DMS 273 treated with DMSO at 0.1 percent for 48 hours (cell line): ENCODE data around the gene B9D2.
A peak's percentile ranks its signal among the peaks of the same experiment; 100 is the strongest.

Experiments
- DNase-seq: peaks from one replicate; lab custom pipeline; 2025; lab: John Stamatoyannopoulos, UW

The B9D2 gene

DNA sequence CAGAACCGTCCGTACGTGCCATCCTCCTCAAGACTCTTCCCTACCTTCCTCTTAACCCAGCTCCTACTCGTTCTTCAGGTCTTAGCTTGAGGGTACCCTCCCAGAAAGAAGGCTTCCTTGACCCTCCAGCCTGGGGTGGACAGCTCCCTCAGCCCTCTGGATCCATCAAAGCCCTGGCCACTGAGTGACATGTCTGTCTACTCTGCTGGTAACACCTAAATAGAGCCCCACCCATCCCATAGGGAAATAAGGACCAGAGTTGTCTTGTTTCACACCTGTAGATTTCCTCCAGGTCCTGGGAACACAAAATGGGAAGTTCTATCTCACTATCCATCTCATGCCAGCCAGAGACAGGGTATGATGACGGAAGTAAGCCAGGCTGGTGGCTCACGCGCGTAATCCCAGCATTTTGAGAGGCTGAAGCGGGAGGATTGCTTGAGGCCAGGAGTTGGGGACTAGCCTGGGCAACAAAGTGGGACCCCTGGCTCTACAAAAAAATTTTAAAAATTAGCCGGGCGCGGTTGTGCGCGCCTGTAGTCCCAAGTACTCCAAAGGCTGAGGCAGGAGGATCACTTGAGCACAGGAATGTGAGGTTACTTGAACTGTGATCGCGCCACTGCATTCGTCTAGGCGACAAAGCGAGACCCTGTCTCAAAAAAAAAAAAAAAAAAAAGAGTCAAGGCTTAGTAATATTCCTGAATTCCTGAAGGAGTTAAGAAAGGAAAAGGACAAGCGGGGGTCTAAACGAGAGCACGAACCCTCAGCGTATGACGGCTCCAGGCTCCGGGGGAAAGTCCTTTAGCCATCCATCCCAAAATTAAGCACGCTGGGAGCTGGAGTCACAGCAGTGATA is 54.5 kb downstream of the B9D2 start:
- no peak for DNase-seq

DNA sequence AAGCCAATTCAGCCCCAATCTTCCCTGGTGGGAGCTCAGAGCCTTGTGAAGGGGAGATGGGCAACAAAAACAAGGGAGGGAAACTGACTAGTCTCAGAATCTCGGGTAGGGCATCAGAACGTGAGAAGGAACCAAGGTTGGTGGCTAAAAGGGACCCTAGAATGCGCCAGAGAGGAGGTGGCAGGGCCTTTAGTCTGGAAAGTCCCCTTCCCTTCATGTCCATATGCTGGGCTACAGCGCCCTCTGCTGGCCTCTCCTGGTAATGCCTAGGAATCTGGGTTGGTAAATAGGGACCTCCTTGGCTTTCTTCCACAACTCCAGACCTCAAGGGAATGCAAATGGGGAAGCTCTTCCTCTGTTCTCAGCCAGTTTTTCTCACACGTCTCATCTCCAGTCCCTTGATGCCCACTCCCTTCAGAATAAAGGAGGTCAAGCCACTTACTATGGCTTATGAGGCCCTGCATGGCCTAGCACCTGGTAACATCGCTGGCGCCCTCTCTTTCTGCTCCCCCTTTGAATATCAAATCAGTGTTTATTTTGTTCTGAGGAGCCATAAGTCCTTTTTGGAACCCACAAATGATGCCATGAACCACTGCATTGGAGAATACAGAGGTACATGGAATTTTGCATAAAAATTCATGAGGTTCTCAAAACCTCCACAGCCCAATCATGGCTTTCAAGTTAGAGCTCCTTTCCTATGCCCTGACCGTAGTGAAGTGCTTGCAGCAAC is 55.3 kb downstream of the B9D2 start:
- DNase-seq = peak; percentile 45

DNA sequence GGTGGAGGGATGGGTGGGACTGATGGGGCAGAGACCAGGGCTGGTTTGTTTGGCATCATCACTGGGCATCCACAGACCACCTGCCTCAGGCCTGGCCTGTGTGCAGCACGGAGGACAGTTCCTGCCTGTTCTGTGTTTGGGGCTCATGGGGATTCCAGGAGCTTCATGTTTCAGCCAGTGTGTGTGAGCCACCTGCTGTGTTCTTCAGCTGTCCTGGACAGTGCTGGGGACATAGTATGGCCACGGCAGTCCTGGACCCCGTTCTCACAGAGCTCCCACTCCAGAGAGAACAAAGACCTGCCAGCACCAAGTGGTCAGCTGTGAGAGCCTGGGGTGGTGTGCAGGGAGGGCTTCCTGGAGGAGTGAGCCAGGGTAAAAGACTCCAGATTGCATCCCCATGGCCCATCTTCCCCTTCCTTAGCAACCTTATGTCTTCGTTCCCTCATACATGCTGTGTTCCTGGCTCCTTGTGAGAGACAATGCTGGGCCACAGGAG is 55.9 kb downstream of the B9D2 start:
- no peak for DNase-seq

DNA sequence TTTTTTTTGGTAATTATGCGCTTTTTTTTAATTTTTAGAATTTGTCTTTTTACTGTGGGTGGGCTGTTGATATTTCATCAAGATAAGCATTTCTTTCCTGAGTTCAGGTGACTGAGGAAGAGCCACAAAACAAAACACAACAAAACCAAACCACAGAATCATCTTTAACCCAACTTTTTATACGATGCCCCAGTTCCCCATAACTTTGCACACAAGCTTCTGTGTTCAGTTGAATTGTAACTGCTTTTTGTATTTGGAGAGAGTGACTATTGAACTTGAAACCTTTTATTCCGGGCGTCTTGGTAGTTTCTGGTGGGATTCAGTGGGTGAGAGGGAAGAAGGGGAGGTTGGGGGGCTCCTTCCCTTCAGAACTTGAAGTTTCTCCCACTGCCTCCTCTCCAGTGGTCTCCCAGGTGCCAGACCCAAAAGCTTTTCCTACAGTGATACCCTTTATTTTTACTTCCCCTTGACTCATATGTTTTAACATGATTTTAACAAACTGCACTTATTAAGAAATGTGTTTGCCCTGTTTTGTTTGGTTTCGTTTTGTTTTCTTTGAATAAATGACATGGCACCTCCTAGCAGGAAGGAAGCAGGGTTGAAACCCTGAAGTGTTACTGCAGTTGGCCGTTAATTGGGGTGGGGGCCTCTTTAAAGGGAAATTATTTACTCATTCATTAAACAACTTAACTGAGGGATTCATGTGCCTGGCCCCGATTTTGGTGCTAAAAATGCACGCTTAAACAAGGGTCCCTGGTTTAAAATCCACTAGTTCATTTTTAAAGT is 56.7 kb downstream of the B9D2 start:
- DNase-seq = no peak

DNA sequence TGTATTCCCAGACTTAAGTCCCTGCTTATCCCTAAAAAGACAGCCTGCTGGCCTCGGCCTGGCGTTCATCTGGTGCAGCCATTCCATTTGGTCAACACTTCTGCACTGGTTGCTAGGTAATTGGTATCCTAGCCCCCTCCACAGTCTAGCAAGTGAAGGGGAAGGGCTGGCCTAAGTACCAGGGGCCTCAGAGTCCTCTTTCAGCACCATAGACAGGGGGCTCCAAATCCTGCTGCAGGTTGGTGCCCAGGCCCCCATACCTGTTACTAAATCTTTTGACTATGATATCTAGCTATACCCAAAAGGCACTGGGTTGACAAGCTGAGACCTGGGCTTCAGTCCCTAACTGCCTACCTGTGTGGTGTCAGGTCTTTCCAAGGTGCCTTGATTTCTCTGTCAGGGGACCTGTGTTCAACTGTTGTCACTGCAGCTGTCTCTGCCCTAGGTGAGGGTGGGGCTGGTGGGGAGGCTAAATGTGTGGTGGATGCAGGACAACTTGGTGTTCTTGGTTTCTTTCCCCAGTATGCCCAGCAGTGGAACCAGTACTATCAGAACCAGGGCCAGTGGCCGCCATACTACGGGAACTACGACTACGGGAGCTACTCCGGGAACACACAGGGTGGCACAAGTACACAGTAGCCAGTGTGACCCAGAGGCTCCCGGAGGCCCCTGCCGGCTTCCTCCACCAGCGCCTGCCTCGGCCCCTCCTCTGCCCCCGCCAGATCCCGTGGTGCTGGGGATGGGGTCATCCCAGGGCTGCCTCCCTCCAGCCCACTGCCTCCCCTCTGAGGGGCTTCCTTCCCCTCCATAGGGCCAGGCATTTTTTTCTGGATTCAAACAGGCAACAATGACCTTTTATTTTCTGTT is 57.8 kb downstream of the B9D2 start:
- DNase-seq = no peak

DNA sequence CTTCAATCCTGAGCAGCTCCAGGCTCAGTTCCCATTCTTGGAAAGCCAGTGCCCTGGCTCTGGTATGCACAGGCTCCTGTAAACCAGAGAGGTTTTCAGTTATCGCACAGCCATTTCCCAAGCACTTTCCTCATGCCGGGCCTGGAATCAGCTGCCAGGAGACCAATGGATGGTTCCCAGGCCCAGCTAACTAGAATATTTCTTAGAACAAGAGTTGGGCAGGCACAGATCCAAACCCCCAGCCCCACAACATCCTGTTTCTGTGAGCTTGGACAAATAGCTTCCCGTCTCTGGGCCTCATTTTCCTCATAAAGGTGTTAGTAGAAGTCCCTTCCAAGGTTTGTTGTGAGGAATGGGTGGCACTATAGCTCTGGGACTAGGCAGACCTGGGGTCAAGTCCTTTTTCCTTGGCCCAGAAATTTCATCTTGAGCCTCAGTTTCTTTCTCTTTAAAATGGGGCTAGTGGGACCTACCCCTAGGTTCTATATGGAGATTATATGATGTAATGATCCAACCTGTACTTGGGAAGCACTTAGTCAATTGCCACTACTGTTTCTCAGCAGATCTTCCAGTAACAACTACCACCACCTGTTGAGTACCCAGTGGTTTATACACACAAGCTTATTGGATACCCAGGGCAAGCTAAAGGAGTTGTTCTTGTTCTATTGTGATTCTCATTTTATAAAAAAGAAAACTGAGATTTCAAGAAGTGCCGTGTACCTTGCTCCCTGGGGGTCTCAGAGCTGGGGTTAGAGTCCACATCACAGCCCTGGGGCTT is 59.1 kb downstream of the B9D2 start:
- DNase-seq = no peak
